H9 (cell line): Measurements from ENCODE around the gene TRRAP. TPM values are rescaled to one million over a fixed set of nuclear protein-coding genes. Genes with fewer than 3 reads are reported as not detected.

ENCODE experiments used
- DNase-seq: peaks from one replicate; pipeline ENCODE4 v3.0.0-alpha.2; 2017
- H2AFZ ChIP-seq: one replicate; pipeline ENCODE4 v1.6.1; 2013; ENCODE audit warnings: mild to moderate bottlenecking, low read length, control low read depth, moderate library complexity
- H2AK5ac ChIP-seq: 2 replicates; pipeline ENCODE4 v1.6.1; 2013; ENCODE audit warnings: low read length, control low read depth, mixed read lengths; ENCODE audit not compliant: insufficient read length
- H2BK120ac ChIP-seq: one replicate; pipeline ENCODE4 v1.6.1; 2013; ENCODE audit warnings: low read depth, mild to moderate bottlenecking, low read length, control low read depth, inconsistent platforms; ENCODE audit not compliant: poor library complexity, severe bottlenecking
- H2BK12ac ChIP-seq: 2 replicates; pipeline ENCODE4 v1.6.1; 2013; ENCODE audit warnings: low read length, control low read depth, mixed read lengths, low read depth; ENCODE audit not compliant: insufficient read length
- H2BK15ac ChIP-seq: 2 replicates; pipeline ENCODE4 v1.6.1; 2013; ENCODE audit warnings: low read depth, low read length, control low read depth
- H2BK20ac ChIP-seq: one replicate; pipeline ENCODE4 v1.6.1; 2013; ENCODE audit warnings: low read depth, mild to moderate bottlenecking, low read length, control low read depth, inconsistent platforms; ENCODE audit not compliant: poor library complexity, severe bottlenecking
- H2BK5ac ChIP-seq: 2 replicates; pipeline ENCODE4 v1.6.1; 2013; ENCODE audit warnings: low read length, control low read depth, mixed read lengths; ENCODE audit not compliant: insufficient read length
- H3K14ac ChIP-seq: 2 replicates; pipeline ENCODE4 v1.6.1; 2013; ENCODE audit warnings: low read length, control low read depth; ENCODE audit not compliant: insufficient read depth
- H3K18ac ChIP-seq: 2 replicates; pipeline ENCODE4 v1.6.1; 2013; ENCODE audit warnings: low read depth, mild to moderate bottlenecking, mixed read lengths, low read length, control low read depth; ENCODE audit not compliant: insufficient read length
- H3K23ac ChIP-seq: 2 replicates; pipeline ENCODE4 v1.6.1; 2013; ENCODE audit warnings: low read length, control low read depth, mixed read lengths, low read depth; ENCODE audit not compliant: insufficient read length
- H3K23me2 ChIP-seq: 2 replicates; pipeline ENCODE4 v1.6.1; 2013; ENCODE audit warnings: low read depth, mild to moderate bottlenecking, mixed read lengths, low read length, control low read depth; ENCODE audit not compliant: insufficient read length, poor library complexity, severe bottlenecking
- H3K27ac ChIP-seq: 2 replicates; pipeline ENCODE4 v1.5.1; 2013; ENCODE audit warnings: low read length, control low read depth, mixed read lengths, low read depth; ENCODE audit not compliant: insufficient read length
- H3K27me3 ChIP-seq: 2 replicates; pipeline ENCODE4 v1.6.1; 2013; ENCODE audit warnings: low read length, control low read depth, inconsistent platforms; ENCODE audit not compliant: insufficient read depth
- H3K4ac ChIP-seq: 2 replicates; pipeline ENCODE4 v1.6.1; 2013; ENCODE audit warnings: low read depth, mild to moderate bottlenecking, control low read depth, inconsistent platforms, low read length, moderate library complexity
- H3K4me1 ChIP-seq: 2 replicates; pipeline ENCODE4 v1.6.1; 2013; ENCODE audit warnings: low read length, control low read depth, inconsistent platforms; ENCODE audit not compliant: insufficient read depth
- H3K4me2 ChIP-seq: 2 replicates; pipeline ENCODE4 v1.6.1; 2013; ENCODE audit warnings: low read length, control low read depth, mixed read lengths; ENCODE audit not compliant: insufficient read length, insufficient read depth
- H3K56ac ChIP-seq: 2 replicates; pipeline ENCODE4 v1.6.1; 2013; ENCODE audit warnings: low read depth, mild to moderate bottlenecking, mixed read lengths, low read length, control low read depth; ENCODE audit not compliant: insufficient read length
- H3K79me1 ChIP-seq: 2 replicates; pipeline ENCODE4 v1.6.1; 2013; ENCODE audit warnings: low read depth, mild to moderate bottlenecking, moderate library complexity, low read length, control low read depth, inconsistent platforms; ENCODE audit not compliant: insufficient read depth, poor library complexity, severe bottlenecking
- H3K79me2 ChIP-seq: 2 replicates; pipeline ENCODE4 v1.6.1; 2013; ENCODE audit warnings: low read length, control low read depth, inconsistent platforms; ENCODE audit not compliant: insufficient read depth
- H3K9ac ChIP-seq: 2 replicates; pipeline ENCODE4 v1.6.1; 2013; ENCODE audit warnings: low read length, control low read depth, mixed read lengths; ENCODE audit not compliant: insufficient read length; ENCODE audit errors: extremely low read depth
- H3K9me3 ChIP-seq: one replicate; pipeline ENCODE4 v1.6.1; 2013; ENCODE audit warnings: low read depth, low read length, inconsistent platforms; ENCODE audit not compliant: control insufficient read depth
- H3T11ph ChIP-seq: one replicate; pipeline ENCODE4 v1.6.1; 2013; ENCODE audit warnings: mild to moderate bottlenecking, low read length, control low read depth, inconsistent platforms
- H4K20me1 ChIP-seq: one replicate; pipeline ENCODE4 v1.6.1; 2013; ENCODE audit not compliant: control insufficient read depth, insufficient read length, insufficient read depth
- H4K5ac ChIP-seq: 2 replicates; pipeline ENCODE4 v1.6.1; 2013; ENCODE audit warnings: low read depth, mild to moderate bottlenecking, mixed read lengths, low read length, control low read depth; ENCODE audit not compliant: insufficient read length
- H4K8ac ChIP-seq: replicated peaks from 2 replicates; pipeline ENCODE4 v1.6.1; 2013; ENCODE audit warnings: low read length, control low read depth, mixed read lengths, low read depth; ENCODE audit not compliant: insufficient read length
- H4K91ac ChIP-seq: 2 replicates; pipeline ENCODE4 v1.6.1; 2013; ENCODE audit warnings: low read depth, mild to moderate bottlenecking, moderate library complexity, mixed read lengths, low read length, control low read depth; ENCODE audit not compliant: insufficient read length
- H3K27ac Mint-ChIP-seq, 3 experiments: 2 replicates in 2 of 3; 3 replicates in 1 of 3; pipeline ENCODE4 v1.8.0; 2020 to 2021; ENCODE audit warnings: mixed read lengths in 3 of 3, mild to moderate bottlenecking in 1 of 3, moderate library complexity in 1 of 3
- H3K27me3 Mint-ChIP-seq: 2 replicates; pipeline ENCODE4 v1.8.0; 2021; ENCODE audit warnings: low read depth, mild to moderate bottlenecking, moderate library complexity, mixed read lengths
- H3K36me3 Mint-ChIP-seq, 3 experiments: 2 replicates in 2 of 3; 3 replicates in 1 of 3; pipeline ENCODE4 v1.8.0; 2020 to 2021; ENCODE audit warnings: low read depth in 3 of 3, mixed read lengths in 3 of 3; ENCODE audit not compliant: insufficient read depth in 1 of 3
- H3K4me1 Mint-ChIP-seq, 2 experiments: 2 replicates each; pipeline ENCODE4 v1.8.0; 2020; ENCODE audit warnings: mixed read lengths in 2 of 2
- H3K4me3 Mint-ChIP-seq, 2 experiments: 2 replicates in 1 of 2; 3 replicates in 1 of 2; pipeline ENCODE4 v1.8.0; 2020 to 2021; ENCODE audit warnings: mild to moderate bottlenecking in 2 of 2, mixed read lengths in 2 of 2, moderate library complexity in 1 of 2
- H3K9me3 Mint-ChIP-seq, 2 experiments: 2 replicates in 1 of 2; 3 replicates in 1 of 2; pipeline ENCODE4 v1.8.0; 2020; ENCODE audit warnings: mild to moderate bottlenecking in 2 of 2, mixed read lengths in 2 of 2, moderate library complexity in 1 of 2
- WGBS: extraction: QIAGEN DNeasy Blood & Tissue Kit; methylation state at CpG from one replicate; pipeline ENCODE4 v1.1.7; 2013; ENCODE audit warnings: missing lambda C conversion rate, low lambda C conversion rate, mixed read lengths; ENCODE audit not compliant: insufficient read length; ENCODE audit errors: extremely low coverage; 5-methylcytosine and 5-hydroxymethylcytosine counted together
- total RNA-seq: library from RNA; stranded (reverse); gene quantifications from 2 replicates; pipeline ENCODE4 v1.2.1, GENCODE V29; 2021
- TF ChIP-seq, protein P1 (sequence below): fragments of 200-600 bp; sonication (generic); conservative IDR thresholded peaks from 3 replicates; pipeline ENCODE4 v1.8.0; 2021; ENCODE audit warnings: antibody characterized with exemption, mild to moderate bottlenecking

Gene TRRAP
- total RNA-seq, 1 experiment from 2014 or later, result 58.6 TPM

DNA sequence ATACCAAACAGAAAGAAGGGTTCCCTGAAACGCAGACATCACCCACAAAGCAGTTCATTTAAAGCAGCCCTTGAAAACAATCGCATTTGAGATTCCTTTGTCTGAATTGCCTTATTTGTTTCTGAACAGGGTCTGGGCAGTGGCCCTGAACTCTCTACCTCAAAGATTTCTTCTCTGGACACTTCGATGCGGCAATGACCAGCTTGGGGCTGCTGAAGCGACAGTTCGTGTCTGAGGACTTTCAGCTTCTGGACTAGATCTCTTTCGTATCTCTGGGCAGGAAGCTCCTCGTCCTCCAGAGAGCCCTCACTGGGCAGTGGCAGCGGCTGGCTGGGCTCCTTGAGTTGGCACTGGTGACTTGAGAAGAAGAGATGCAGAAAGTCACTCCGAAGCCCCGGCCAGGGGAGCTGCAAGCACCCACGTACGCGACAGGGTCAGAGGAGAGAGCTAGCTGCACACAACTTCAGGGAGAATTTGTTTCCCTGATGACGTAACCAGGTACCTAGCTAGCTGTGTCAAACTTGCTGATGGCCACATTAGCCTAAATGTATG is 169.3 kb downstream of the TRRAP start:
- no peaks in the 10 kb centered on the region for H3K23me2 ChIP-seq
- no peak overlapping the region for H2BK5ac ChIP-seq
- no peaks in the 10 kb centered on the region for H3K4me1 ChIP-seq
- no peaks in the 10 kb centered on the region for H3K79me1 ChIP-seq
- H4K91ac ChIP-seq, result no peak overlapping the region
- H3K9ac ChIP-seq, result no peak overlapping the region
- Mint-ChIP-seq H3K4me3 (no peak overlapping the region), H3K27me3 (no peaks in the 10 kb centered on the region), H3K27ac (peak overlapping the region in 1 of 3 experiments; percentile 70; a peak in 2 of 7 replicates), H3K4me1 (no peaks in the 10 kb centered on the region; a peak in 1 of 4 replicates), H3K9me3 (no peaks in the 10 kb centered on the region), H3K36me3 (peaks cover 38 to 87% (median 78%) of the 10 kb centered on the region in 3 experiments)
- no peak overlapping the region for H2BK120ac ChIP-seq
- no peak overlapping the region for H4K5ac ChIP-seq
- H3K27ac ChIP-seq, result no peak overlapping the region
- no peaks in the 10 kb centered on the region for H3K9me3 ChIP-seq
- no peak overlapping the region for H3K4ac ChIP-seq
- H4K8ac ChIP-seq, result no peak overlapping the region
- no peak overlapping the region for H2BK15ac ChIP-seq
- H3K79me2 ChIP-seq, result no peaks in the 10 kb centered on the region
- no peaks in the 10 kb centered on the region for H4K20me1 ChIP-seq
- no peak overlapping the region; the same call in 1 of the 2 replicates for H3K14ac ChIP-seq
- no peak overlapping the region for H2BK12ac ChIP-seq
- H3K56ac ChIP-seq, result no peak overlapping the region
- TF ChIP-seq, protein P1, sequence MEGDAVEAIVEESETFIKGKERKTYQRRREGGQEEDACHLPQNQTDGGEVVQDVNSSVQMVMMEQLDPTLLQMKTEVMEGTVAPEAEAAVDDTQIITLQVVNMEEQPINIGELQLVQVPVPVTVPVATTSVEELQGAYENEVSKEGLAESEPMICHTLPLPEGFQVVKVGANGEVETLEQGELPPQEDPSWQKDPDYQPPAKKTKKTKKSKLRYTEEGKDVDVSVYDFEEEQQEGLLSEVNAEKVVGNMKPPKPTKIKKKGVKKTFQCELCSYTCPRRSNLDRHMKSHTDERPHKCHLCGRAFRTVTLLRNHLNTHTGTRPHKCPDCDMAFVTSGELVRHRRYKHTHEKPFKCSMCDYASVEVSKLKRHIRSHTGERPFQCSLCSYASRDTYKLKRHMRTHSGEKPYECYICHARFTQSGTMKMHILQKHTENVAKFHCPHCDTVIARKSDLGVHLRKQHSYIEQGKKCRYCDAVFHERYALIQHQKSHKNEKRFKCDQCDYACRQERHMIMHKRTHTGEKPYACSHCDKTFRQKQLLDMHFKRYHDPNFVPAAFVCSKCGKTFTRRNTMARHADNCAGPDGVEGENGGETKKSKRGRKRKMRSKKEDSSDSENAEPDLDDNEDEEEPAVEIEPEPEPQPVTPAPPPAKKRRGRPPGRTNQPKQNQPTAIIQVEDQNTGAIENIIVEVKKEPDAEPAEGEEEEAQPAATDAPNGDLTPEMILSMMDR, result no peak
- no peak overlapping the region for H2BK20ac ChIP-seq
- DNase-seq, result no peak
- no peak overlapping the region for H3K4me2 ChIP-seq
- H3K23ac ChIP-seq, result no peak overlapping the region
- H3K27me3 ChIP-seq, result no peaks in the 10 kb centered on the region
- WGBS, result no CpG with 5 or more reads among the region's 15 CpGs
- H2AK5ac ChIP-seq, result no peak overlapping the region
- H3K18ac ChIP-seq, result no peak overlapping the region
- H2AFZ ChIP-seq, result no peak overlapping the region
- no peak overlapping the region for H3T11ph ChIP-seq
